HG03175 (cell line): ENCODE results near the gene AURKAIP1.

Experiments
- ATAC-seq: cut with Tn5 transposase; IDR thresholded peaks from one replicate; pipeline ENCODE4 v1.9.1; 2021; ENCODE audit warnings: mild to moderate bottlenecking, moderate library complexity; ENCODE audit not compliant: unreplicated experiment

Gene AURKAIP1

GRCh38 chr1:1361982-1362423 lies 13.0 kb downstream of the AURKAIP1 start:
- ATAC-seq, result no peak

- ATAC-seq, result no peak
These were observed 13.6 kb downstream of the AURKAIP1 start for GRCh38 chr1:1361233-1361981.

- no peak for ATAC-seq
These were observed 14.4 kb downstream of the AURKAIP1 start for GRCh38 chr1:1360506-1361169.

GRCh38 chr1:1359664-1360468 lies 15.1 kb downstream of the AURKAIP1 start:
- ATAC-seq, result no peak

- no peak for ATAC-seq
These were observed 15.7 kb downstream of the AURKAIP1 start for GRCh38 chr1:1359308-1359663.

GRCh38 chr1:1358433-1359271 lies 16.4 kb downstream of the AURKAIP1 start, which contains the start of gene MXRA8:
Gene MXRA8 (minus strand): TSS chr1:1358555. CDS start chr1:1358504, 51 bp downstream.
- no peak for ATAC-seq

GRCh38 chr1:1357871-1358432 lies 17.1 kb downstream of the AURKAIP1 start:
- no peak for ATAC-seq

- no peak for ATAC-seq
These were observed 18.1 kb downstream of the AURKAIP1 start for GRCh38 chr1:1356796-1357401.

GRCh38 chr1:1356166-1356795 lies 18.7 kb downstream of the AURKAIP1 start:
- ATAC-seq, result no peak

GRCh38 chr1:1355416-1355815 lies 19.6 kb downstream of the AURKAIP1 start:
- no peak for ATAC-seq

GRCh38 chr1:1354271-1355247 lies 20.4 kb downstream of the AURKAIP1 start:
- ATAC-seq, result no peak

GRCh38 chr1:1353389-1354151 lies 21.4 kb downstream of the AURKAIP1 start:
- no peak for ATAC-seq

- no peak for ATAC-seq
These were observed 22.1 kb downstream of the AURKAIP1 start for GRCh38 chr1:1352786-1353388.

GRCh38 chr1:1351511-1352427 lies 23.2 kb downstream of the AURKAIP1 start:
- no peak for ATAC-seq

- peak; percentile 71 for ATAC-seq
These were observed 25.6 kb downstream of the AURKAIP1 start, which contains the start of gene DVL1 for GRCh38 chr1:1349256-1350012. Gene DVL1 (minus strand): TSS chr1:1349418. CDS start chr1:1349065, 353 bp downstream.
